Measurements from ENCODE around the gene RNF175. TPM values are rescaled to one million over a fixed set of nuclear protein-coding genes. Genes with fewer than 3 reads are reported as not detected.

The RNF175 gene
- total RNA-seq, 1 experiment from 2014 or later: 5.4 TPM

DNA sequence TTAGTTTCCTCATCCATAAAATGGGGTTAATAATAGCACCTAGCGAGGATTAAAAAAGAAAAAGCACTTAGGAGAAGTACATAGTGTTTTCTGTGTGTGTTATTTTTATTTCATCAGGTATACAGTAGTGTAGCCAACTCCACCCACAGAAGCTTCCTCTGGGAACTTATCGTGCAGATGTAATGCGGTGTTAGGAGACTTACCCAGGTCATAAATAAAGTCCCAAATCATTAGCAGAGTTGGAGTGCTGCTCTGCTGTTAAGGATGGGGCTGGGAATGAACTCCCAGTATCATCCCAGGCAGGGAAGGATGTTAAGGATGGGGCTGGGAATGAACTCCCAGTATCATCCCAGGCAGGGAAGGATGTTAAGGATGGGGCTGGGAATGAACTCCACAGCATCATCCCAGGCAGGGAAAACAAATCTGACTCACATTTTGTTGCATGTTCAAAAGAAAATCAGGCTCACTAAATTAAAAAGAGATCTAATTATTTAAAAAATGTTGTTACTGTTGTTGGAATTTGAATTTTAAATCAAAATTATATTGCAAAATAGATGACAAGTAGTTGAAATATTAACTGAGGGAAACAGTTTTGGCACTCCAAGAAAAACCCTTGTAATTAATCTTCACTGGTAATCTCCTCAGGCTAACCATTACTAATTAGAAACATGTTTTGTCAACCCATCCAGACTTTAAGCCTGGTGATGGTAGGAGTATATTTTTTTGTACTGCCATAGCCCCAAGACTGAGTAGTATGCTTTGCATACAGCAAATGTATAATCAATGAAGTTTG is 39.3 kb upstream of the RNF175 start:
- Mint-ChIP-seq H3K27ac (no peak overlapping the region), H3K27me3 (ENCODE audit: low read depth) (no peaks in the 10 kb centered on the region)
- POLR2A ChIA-PET: interaction anchor here (0.6 to 1.1 kb wide), 3 partner anchors 9 to 13 kb away, joined by 3 to 7 read pairs (median 3); no protein-coding TSS in a partner anchor

GRCh38 chr4:153798420-153798819 is 38.6 kb upstream of the RNF175 start:
- Mint-ChIP-seq H3K4me3 (no peak overlapping the region), H3K9me3 (no peaks in the 10 kb centered on the region), H3K4me1 (peaks cover 27% of the 10 kb centered on the region), H3K27me3 (ENCODE audit: low read depth) (no peaks in the 10 kb centered on the region; the same call in 1 of the 2 replicates), H3K36me3 (no peaks in the 10 kb centered on the region), H3K27ac (no peak overlapping the region)
- DNase-seq (ENCODE audit: low spot score): no peak
- ChIA-PET POLR2A (interaction anchor here (0.6 to 1.1 kb wide), 3 partner anchors 9 to 13 kb away, joined by 3 to 7 read pairs (median 3); no protein-coding TSS in a partner anchor), CTCF (interaction anchor here (1.7 kb wide), 1 partner anchor 251 kb away, joined by 7 read pairs; no protein-coding TSS in a partner anchor)
- no peak for ATAC-seq
- TF ChIP-seq EMX1 (CRISPR knock-in tag; IDR thresholded peaks at IDR 0.05) (no peak), ZNF317 (CRISPR knock-in tag; IDR thresholded peaks at IDR 0.05; ENCODE audit: borderline replicate concordance, low read depth) (no peak), TEAD1 (CRISPR knock-in tag; IDR thresholded peaks at IDR 0.05) (no peak), CREB1 (CRISPR knock-in tag; IDR thresholded peaks at IDR 0.05) (no peak), PRRX2 (CRISPR knock-in tag; IDR thresholded peaks at IDR 0.05) (no peak), NR2C2 (CRISPR knock-in tag; IDR thresholded peaks at IDR 0.05) (no peak), HMGA2 (CRISPR knock-in tag; IDR thresholded peaks at IDR 0.05) (no peak), ZNF232 (CRISPR knock-in tag; IDR thresholded peaks at IDR 0.05) (no peak), FOXJ3 (CRISPR knock-in tag; IDR thresholded peaks at IDR 0.05; ENCODE audit: borderline replicate concordance) (no peak), ZNF671 (CRISPR knock-in tag; IDR thresholded peaks at IDR 0.05) (no peak)
- TF ChIP-seq, protein P1, sequence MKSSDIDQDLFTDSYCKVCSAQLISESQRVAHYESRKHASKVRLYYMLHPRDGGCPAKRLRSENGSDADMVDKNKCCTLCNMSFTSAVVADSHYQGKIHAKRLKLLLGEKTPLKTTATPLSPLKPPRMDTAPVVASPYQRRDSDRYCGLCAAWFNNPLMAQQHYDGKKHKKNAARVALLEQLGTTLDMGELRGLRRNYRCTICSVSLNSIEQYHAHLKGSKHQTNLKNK (CRISPR knock-in tag; IDR thresholded peaks at IDR 0.05): no peak

More for the DNA sequence above, 39.3 kb upstream of the RNF175 start:
- ATAC-seq: no peak; the same call in 1 of the 2 replicates
- H3K4me3 Mint-ChIP-seq: no peak overlapping the region
- H3K4me1 Mint-ChIP-seq: peaks cover 20% of the 10 kb centered on the region
- H3K9me3 Mint-ChIP-seq: no peaks in the 10 kb centered on the region
- TF ChIP-seq, protein P2, sequence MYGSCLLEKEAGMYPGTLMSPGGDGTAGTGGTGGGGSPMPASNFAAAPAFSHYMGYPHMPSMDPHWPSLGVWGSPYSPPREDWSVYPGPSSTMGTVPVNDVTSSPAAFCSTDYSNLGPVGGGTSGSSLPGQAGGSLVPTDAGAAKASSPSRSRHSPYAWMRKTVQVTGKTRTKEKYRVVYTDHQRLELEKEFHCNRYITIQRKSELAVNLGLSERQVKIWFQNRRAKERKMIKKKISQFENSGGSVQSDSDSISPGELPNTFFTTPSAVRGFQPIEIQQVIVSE (CRISPR knock-in tag; IDR thresholded peaks at IDR 0.05; ENCODE audit: borderline replicate concordance): no peak
- TF ChIP-seq NR3C1 (CRISPR knock-in tag; conservative IDR thresholded peaks at IDR 0.05; ENCODE audit: low read depth) (no peak), TP53 (CRISPR knock-in tag; IDR thresholded peaks at IDR 0.05) (no peak), TCF7 (CRISPR knock-in tag; IDR thresholded peaks at IDR 0.05; ENCODE audit: low read depth) (no peak), ELF4 (CRISPR knock-in tag; IDR thresholded peaks at IDR 0.05; ENCODE audit: low read depth) (no peak), RELA (CRISPR knock-in tag; IDR thresholded peaks at IDR 0.05; ENCODE audit: borderline replicate concordance) (no peak), ZNF416 (CRISPR knock-in tag; IDR thresholded peaks at IDR 0.05) (no peak)
- TF ChIP-seq, protein P3, sequence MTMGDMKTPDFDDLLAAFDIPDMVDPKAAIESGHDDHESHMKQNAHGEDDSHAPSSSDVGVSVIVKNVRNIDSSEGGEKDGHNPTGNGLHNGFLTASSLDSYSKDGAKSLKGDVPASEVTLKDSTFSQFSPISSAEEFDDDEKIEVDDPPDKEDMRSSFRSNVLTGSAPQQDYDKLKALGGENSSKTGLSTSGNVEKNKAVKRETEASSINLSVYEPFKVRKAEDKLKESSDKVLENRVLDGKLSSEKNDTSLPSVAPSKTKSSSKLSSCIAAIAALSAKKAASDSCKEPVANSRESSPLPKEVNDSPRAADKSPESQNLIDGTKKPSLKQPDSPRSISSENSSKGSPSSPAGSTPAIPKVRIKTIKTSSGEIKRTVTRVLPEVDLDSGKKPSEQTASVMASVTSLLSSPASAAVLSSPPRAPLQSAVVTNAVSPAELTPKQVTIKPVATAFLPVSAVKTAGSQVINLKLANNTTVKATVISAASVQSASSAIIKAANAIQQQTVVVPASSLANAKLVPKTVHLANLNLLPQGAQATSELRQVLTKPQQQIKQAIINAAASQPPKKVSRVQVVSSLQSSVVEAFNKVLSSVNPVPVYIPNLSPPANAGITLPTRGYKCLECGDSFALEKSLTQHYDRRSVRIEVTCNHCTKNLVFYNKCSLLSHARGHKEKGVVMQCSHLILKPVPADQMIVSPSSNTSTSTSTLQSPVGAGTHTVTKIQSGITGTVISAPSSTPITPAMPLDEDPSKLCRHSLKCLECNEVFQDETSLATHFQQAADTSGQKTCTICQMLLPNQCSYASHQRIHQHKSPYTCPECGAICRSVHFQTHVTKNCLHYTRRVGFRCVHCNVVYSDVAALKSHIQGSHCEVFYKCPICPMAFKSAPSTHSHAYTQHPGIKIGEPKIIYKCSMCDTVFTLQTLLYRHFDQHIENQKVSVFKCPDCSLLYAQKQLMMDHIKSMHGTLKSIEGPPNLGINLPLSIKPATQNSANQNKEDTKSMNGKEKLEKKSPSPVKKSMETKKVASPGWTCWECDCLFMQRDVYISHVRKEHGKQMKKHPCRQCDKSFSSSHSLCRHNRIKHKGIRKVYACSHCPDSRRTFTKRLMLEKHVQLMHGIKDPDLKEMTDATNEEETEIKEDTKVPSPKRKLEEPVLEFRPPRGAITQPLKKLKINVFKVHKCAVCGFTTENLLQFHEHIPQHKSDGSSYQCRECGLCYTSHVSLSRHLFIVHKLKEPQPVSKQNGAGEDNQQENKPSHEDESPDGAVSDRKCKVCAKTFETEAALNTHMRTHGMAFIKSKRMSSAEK (CRISPR knock-in tag; IDR thresholded peaks at IDR 0.05; ENCODE audit: borderline replicate concordance): no peak
- TF ChIP-seq, protein P4, sequence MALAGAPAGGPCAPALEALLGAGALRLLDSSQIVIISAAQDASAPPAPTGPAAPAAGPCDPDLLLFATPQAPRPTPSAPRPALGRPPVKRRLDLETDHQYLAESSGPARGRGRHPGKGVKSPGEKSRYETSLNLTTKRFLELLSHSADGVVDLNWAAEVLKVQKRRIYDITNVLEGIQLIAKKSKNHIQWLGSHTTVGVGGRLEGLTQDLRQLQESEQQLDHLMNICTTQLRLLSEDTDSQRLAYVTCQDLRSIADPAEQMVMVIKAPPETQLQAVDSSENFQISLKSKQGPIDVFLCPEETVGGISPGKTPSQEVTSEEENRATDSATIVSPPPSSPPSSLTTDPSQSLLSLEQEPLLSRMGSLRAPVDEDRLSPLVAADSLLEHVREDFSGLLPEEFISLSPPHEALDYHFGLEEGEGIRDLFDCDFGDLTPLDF (CRISPR knock-in tag; IDR thresholded peaks at IDR 0.05): no peak
- DNase-seq (ENCODE audit: low spot score): no peak
- no peaks in the 10 kb centered on the region for H3K36me3 Mint-ChIP-seq
- CTCF ChIA-PET: interaction anchor here (1.7 kb wide), 1 partner anchor 250 kb away, joined by 7 read pairs; no protein-coding TSS in a partner anchor
